ENCODE measurements around the gene MT2A. TPM values are rescaled to one million over a fixed set of nuclear protein-coding genes. Genes with fewer than 3 reads are reported as not detected.

The MT2A gene
- polyA plus RNA-seq, 4 donors, result 22.4 to 38.0 (median 22.8) TPM

Other genes starting within 250 kb of the MT2A start
- 100 to 1,000 TPM; 118 to 141 (median 128) TPM for gene AMFR, start 183.0 kb upstream of the MT2A start, polyA plus RNA-seq (ENCODE audit: insufficient read length in 4 of 4)
- 100 to 1,000 TPM; 116 to 146 (median 143) TPM for gene NUDT21, start 157.3 kb upstream of the MT2A start, polyA plus RNA-seq (ENCODE audit: insufficient read length in 4 of 4)
- 10 to 100 TPM; 36.8 to 42.5 (median 37.7) TPM for gene OGFOD1, start 157.0 kb upstream of the MT2A start, polyA plus RNA-seq (ENCODE audit: insufficient read length in 4 of 4)
- 100 to 1,000 TPM in 2 of 4 donors, 10 to 100 TPM in 2; 82.2 to 115 (median 104) TPM for gene BBS2, start 88.6 kb upstream of the MT2A start, polyA plus RNA-seq (ENCODE audit: insufficient read length in 4 of 4)
- gene MT4, start 43.5 kb upstream of the MT2A start, polyA plus RNA-seq (ENCODE audit: insufficient read length in 4 of 4), result not detected
- gene MT3, start 19.1 kb upstream of the MT2A start, polyA plus RNA-seq (ENCODE audit: insufficient read length in 4 of 4), result 1 to 10 TPM in 1 of 4 donors, under 1 TPM in 3; 0.43 to 1.3 (median 0.89) TPM
- gene MT1E, start 17.2 kb downstream of the MT2A start, polyA plus RNA-seq (ENCODE audit: insufficient read length in 4 of 4), result 10 to 100 TPM; 21.8 to 53.3 (median 30.6) TPM
- gene MT1M, start 24.1 kb downstream of the MT2A start, polyA plus RNA-seq (ENCODE audit: insufficient read length in 4 of 4), result under 1 TPM in 2 of 4 donors, not detected in 2; 0.17 to 0.25 TPM
- gene MT1A, start 30.1 kb downstream of the MT2A start, polyA plus RNA-seq (ENCODE audit: insufficient read length in 4 of 4), result under 1 TPM in 1 of 4 donors, not detected in 3; 0.38 TPM
- 1 to 10 TPM in 1 of 4 donors, not detected in 3; 2.0 TPM for gene MT1B, start 43.3 kb downstream of the MT2A start, polyA plus RNA-seq (ENCODE audit: insufficient read length in 4 of 4)
- 10 to 100 TPM; 40.3 to 98.2 (median 60.7) TPM for gene MT1F, start 49.4 kb downstream of the MT2A start, polyA plus RNA-seq (ENCODE audit: insufficient read length in 4 of 4)
- 100 to 1,000 TPM in 1 of 4 donors, 10 to 100 TPM in 3; 16.8 to 231 (median 62.7) TPM for gene MT1G, start 59.5 kb downstream of the MT2A start, polyA plus RNA-seq (ENCODE audit: insufficient read length in 4 of 4)
- gene MT1H, start 61.2 kb downstream of the MT2A start, polyA plus RNA-seq (ENCODE audit: insufficient read length in 4 of 4), result 10 to 100 TPM in 3 of 4 donors, 1 to 10 TPM in 1; 2.5 to 76.0 (median 16.9) TPM
- 10 to 100 TPM; 19.0 to 59.2 (median 30.2) TPM for gene MT1X, start 73.9 kb downstream of the MT2A start, polyA plus RNA-seq (ENCODE audit: insufficient read length in 4 of 4)
- 10 to 100 TPM; 71.2 to 81.7 (median 72.5) TPM for gene NUP93, start 121.5 kb downstream of the MT2A start, polyA plus RNA-seq (ENCODE audit: insufficient read length in 4 of 4)